A549 (cell line): ENCODE measurements around the gene GPX3. TPM values are rescaled to one million over a fixed set of nuclear protein-coding genes. Genes with fewer than 3 reads are reported as not detected.

Source experiments
- ATAC-seq, 2 experiments: fragments of 200-7000 bp in 1 of 2; fragments of >200 bp in 1 of 2; cut with Nextera tagmentation in 1 of 2; cut with Tn5 transposase in 1 of 2; 3 replicates each; pipeline versions ENCODE4 v1.8.0 to v1.9.1; 2018 to 2020; ENCODE audit warnings: mild to moderate bottlenecking in 1 of 2, moderate library complexity in 1 of 2
- CTCF ChIA-PET: fragments of 300-600 bp; sonication (Branson Sonifier 250); formaldehyde crosslinking; extraction: SDS; loops from one replicate; lab custom pipeline; 2021; ENCODE audit warnings: antibody characterized with exemption, inconsistent platforms; lab: Yijun Ruan, JAX
- POLR2A ChIA-PET: fragments of 350-600 bp; formaldehyde crosslinking; extraction: SDS; loops from one replicate; lab custom pipeline; 2021; ENCODE audit warnings: antibody characterized with exemption, inconsistent platforms; lab: Yijun Ruan, JAX
- DNase-seq, 2 experiments: peaks; one replicate each; pipeline versions ENCODE4 v3.0.0 to v3.0.0-alpha.2; 2011 to 2016; ENCODE audit warnings: low read depth in 1 of 2, low spot score in 1 of 2
- FAIRE-seq: peaks from 2 replicates; lab custom pipeline; 2011; peaks lifted over from hg19 to GRCh38; lab: Jason Lieb, UNC
- H3K27ac ChIP-seq, 2 experiments: fragments of >200 bp; sonication (Bioruptor Twin); formaldehyde crosslinking; 3 replicates each; pipeline ENCODE4 v1.5.1; 2016 to 2017
- H3K4me1 ChIP-seq: fragments of >200 bp; sonication (Bioruptor Twin); formaldehyde crosslinking; 3 replicates; pipeline ENCODE4 v1.6.1; 2016
- H3K4me2 ChIP-seq: fragments of >200 bp; sonication (Bioruptor Twin); formaldehyde crosslinking; 3 replicates; pipeline ENCODE4 v1.6.1; 2016
- H3K4me3 ChIP-seq: fragments of >200 bp; sonication (Bioruptor Twin); formaldehyde crosslinking; 3 replicates; pipeline ENCODE4 v1.5.1; 2016
- H3K9me3 ChIP-seq: fragments of >200 bp; sonication (Bioruptor Twin); formaldehyde crosslinking; 3 replicates; pipeline ENCODE4 v1.6.1; 2016
- BHLHE40 ChIP-seq: IDR thresholded peaks from 2 replicates; pipeline ENCODE4 v1.6.1; 2012; ENCODE audit warnings: low read depth, low read length, inconsistent platforms
- CBX8 ChIP-seq: fragments of 200-600 bp; sonication (generic); IDR thresholded peaks from 2 replicates; pipeline ENCODE4 v1.6.1; 2016
- CEBPB ChIP-seq, 2 experiments: fragments of >200 bp in 1 of 2; sonication (Bioruptor Twin) in 1 of 2; formaldehyde crosslinking in 1 of 2; IDR thresholded peaks; 2 replicates each; pipeline ENCODE4 v1.6.1; 2012 to 2016
- CHD2 ChIP-seq: fragments of 150-350 bp; IDR thresholded peaks from 2 replicates; pipeline ENCODE4 v1.6.1; 2014; ENCODE audit warnings: low read length; ENCODE audit not compliant: partially characterized antibody
- CTCF ChIP-seq: fragments of >200 bp; sonication (Bioruptor Twin); formaldehyde crosslinking; IDR thresholded peaks from 3 replicates; pipeline ENCODE4 v1.5.1; 2016
- EHMT2 ChIP-seq: fragments of 200-600 bp; sonication (generic); IDR thresholded peaks from 2 replicates; pipeline ENCODE4 v1.6.1; 2016; ENCODE audit warnings: antibody characterized with exemption, low read depth, mild to moderate bottlenecking, moderate library complexity
- EP300 ChIP-seq, 2 experiments: fragments of >200 bp; sonication (Bioruptor Twin); formaldehyde crosslinking; IDR thresholded peaks; 2 replicates in 1 of 2; 3 replicates in 1 of 2; pipeline ENCODE4 v1.6.1; 2016 to 2017
- ESRRA ChIP-seq: fragments of 150-350 bp; IDR thresholded peaks from 2 replicates; pipeline ENCODE4 v1.6.1; 2014; ENCODE audit warnings: mild to moderate bottlenecking, low read length, borderline replicate concordance
- FOXS1 ChIP-seq: fragments of 250-450 bp; sonication (Bioruptor Pico); IDR thresholded peaks from 2 replicates; pipeline ENCODE4 v1.5.0; 2020; ENCODE audit warnings: mild to moderate bottlenecking, moderate library complexity
- HDAC2 ChIP-seq: fragments of 200-600 bp; sonication (generic); IDR thresholded peaks from 2 replicates; pipeline ENCODE4 v1.6.1; 2016
- HOXA7 ChIP-seq: fragments of 250-450 bp; sonication (Bioruptor Pico); IDR thresholded peaks from 2 replicates; pipeline ENCODE4 v1.5.0; 2020; ENCODE audit warnings: mild to moderate bottlenecking, moderate library complexity
- HOXB13 ChIP-seq: fragments of 250-450 bp; sonication (Bioruptor Pico); IDR thresholded peaks from 2 replicates; pipeline ENCODE4 v1.5.0; 2020; ENCODE audit warnings: low read depth, mild to moderate bottlenecking, moderate library complexity
- HOXB5 ChIP-seq: fragments of 250-450 bp; sonication (Bioruptor Pico); IDR thresholded peaks from 2 replicates; pipeline ENCODE4 v1.5.0; 2020; ENCODE audit warnings: mild to moderate bottlenecking, moderate library complexity
- JUNB ChIP-seq: fragments of >200 bp; sonication (Bioruptor Twin); formaldehyde crosslinking; IDR thresholded peaks from 2 replicates; pipeline ENCODE4 v1.6.1; 2016
- KDM5A ChIP-seq: fragments of 200-600 bp; sonication (generic); IDR thresholded peaks from 2 replicates; pipeline ENCODE4 v1.6.1; 2016; ENCODE audit warnings: antibody characterized with exemption, mild to moderate bottlenecking
- MAFK ChIP-seq: fragments of 450-650 bp; IDR thresholded peaks from 2 replicates; pipeline ENCODE4 v1.6.1; 2014; ENCODE audit not compliant: partially characterized antibody
- MYC ChIP-seq: IDR thresholded peaks from 2 replicates; pipeline ENCODE4 v1.6.1; 2012; ENCODE audit warnings: mild to moderate bottlenecking, inconsistent platforms, low read length, improper control_type of control experiment, borderline replicate concordance
- RAD21 ChIP-seq, 2 experiments: fragments of >200 bp in 1 of 2; sonication (Bioruptor Twin) in 1 of 2; formaldehyde crosslinking in 1 of 2; IDR thresholded peaks in 1 of 2; conservative IDR thresholded peaks in 1 of 2; 2 replicates in 1 of 2; 3 replicates in 1 of 2; pipeline ENCODE4 v1.6.1; 2012 to 2018; ENCODE audit warnings: inconsistent platforms in 1 of 2
- RARB ChIP-seq: fragments of 250-450 bp; sonication (Bioruptor Pico); IDR thresholded peaks from 2 replicates; pipeline ENCODE4 v1.8.0; 2021; ENCODE audit warnings: mild to moderate bottlenecking, moderate library complexity
- RCOR1 ChIP-seq: fragments of 150-350 bp; IDR thresholded peaks from 2 replicates; pipeline ENCODE4 v1.6.1; 2014; ENCODE audit warnings: antibody characterized with exemption, low read length, low read depth
- RNF2 ChIP-seq: fragments of 200-600 bp; sonication (generic); IDR thresholded peaks from 2 replicates; pipeline ENCODE4 v1.6.1; 2016; ENCODE audit warnings: low read depth, mild to moderate bottlenecking, antibody characterized with exemption, moderate library complexity, borderline replicate concordance
- SMC3 ChIP-seq: fragments of >200 bp; sonication (Bioruptor Twin); formaldehyde crosslinking; IDR thresholded peaks from 3 replicates; pipeline ENCODE4 v1.6.1; 2018; ENCODE audit warnings: inconsistent platforms
- SREBF2 ChIP-seq: fragments of 450-650 bp; IDR thresholded peaks from 2 replicates; pipeline ENCODE4 v1.6.1; 2014; ENCODE audit warnings: mild to moderate bottlenecking, moderate library complexity
- TP53 ChIP-seq: fragments of 250-450 bp; sonication (Bioruptor Pico); IDR thresholded peaks from 2 replicates; pipeline ENCODE4 v1.5.0; 2021; ENCODE audit warnings: mild to moderate bottlenecking, moderate library complexity
- ZC3H11A ChIP-seq: fragments of 450-650 bp; IDR thresholded peaks from 2 replicates; pipeline ENCODE4 v1.6.1; 2014; ENCODE audit warnings: antibody characterized with exemption, mild to moderate bottlenecking
- WGBS: methylation state at CpG from one replicate; pipeline ENCODE4 v1.1.6; 2017; ENCODE audit errors: missing lambda C conversion rate; 5-methylcytosine and 5-hydroxymethylcytosine counted together
- polyA plus RNA-seq, 4 experiments: library from polyadenylated mRNA; depleted of rRNA in 3 of 4; stranded (reverse); fragments of >200 nt; fragmentation: RNase III in 1 of 4; extraction: RNeasy Plus Mini Kit Qiagen cat#74134 plus additional on column Dnase treatment in 1 of 4; gene quantifications; 2 replicates in 3 of 4; 3 replicates in 1 of 4; pipeline ENCODE4 v1.2.3, GENCODE V29; 2011 to 2017
- TF ChIP-seq, protein P1 (sequence below): fragments of >200 bp; sonication (Bioruptor Twin); formaldehyde crosslinking; IDR thresholded peaks from 2 replicates; pipeline ENCODE4 v1.6.1; 2016
- TF ChIP-seq, protein P2 (sequence below): fragments of 250-450 bp; sonication (Bioruptor Pico); IDR thresholded peaks from 2 replicates; pipeline ENCODE4 v1.5.0; 2021; ENCODE audit warnings: mild to moderate bottlenecking, moderate library complexity, borderline replicate concordance

The GPX3 gene
- polyA plus RNA-seq, 2 of the 4 experiments (the other 2 are of a cell fraction) = 16.2 to 26.4 TPM

- FAIRE-seq = no peak
Measured at GRCh38 chr5:151024440-151025249, 4.3 kb downstream of the GPX3 start.

DNA sequence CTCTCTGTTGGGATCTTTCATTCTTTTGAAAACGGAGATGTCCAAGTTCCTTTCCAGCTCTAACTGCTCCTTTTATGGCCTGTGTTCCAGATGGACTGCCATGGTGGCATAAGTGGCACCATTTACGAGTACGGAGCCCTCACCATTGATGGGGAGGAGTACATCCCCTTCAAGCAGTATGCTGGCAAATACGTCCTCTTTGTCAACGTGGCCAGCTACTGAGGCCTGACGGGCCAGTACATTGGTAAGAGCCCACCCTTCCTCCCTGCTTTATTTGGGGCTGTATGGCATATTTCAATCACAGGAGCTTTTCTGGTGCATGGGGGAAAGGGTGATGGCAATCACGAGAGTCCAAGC lies 4.8 kb downstream of the GPX3 start:
- H3K4me2 ChIP-seq = no peak overlapping the region
- WGBS = 94% methylated on average over 7 of the region's 7 CpGs

More at GRCh38 chr5:151024440-151025249, 4.3 kb downstream of the GPX3 start:
- ATAC-seq = no peak
- Histone ChIP-seq H3K9me3 (no peaks in the 10 kb centered on the region), H3K4me3 (no peak overlapping the region), H3K4me1 (no peaks in the 10 kb centered on the region), H3K4me2 (no peak overlapping the region), H3K27ac (no peak overlapping the region)
- 92% methylated on average over 6 of the region's 7 CpGs for WGBS
- POLR2A ChIA-PET = no interaction called here
- no peak for DNase-seq
- TF ChIP-seq SMC3 (no peak), MYC (no peak), ESRRA (no peak), CTCF (no peak), FOXS1 (no peak), HOXB13 (no peak), HDAC2 (no peak), ZC3H11A (no peak), EP300 (IDR thresholded peaks at IDR 0.05) (no peak), TP53 (CRISPR knock-in tag) (no peak), RNF2 (no peak), EHMT2 (no peak), SREBF2 (no peak), CHD2 (no peak), JUNB (no peak), BHLHE40 (no peak), RARB (CRISPR knock-in tag) (no peak)
- TF ChIP-seq, protein P1, sequence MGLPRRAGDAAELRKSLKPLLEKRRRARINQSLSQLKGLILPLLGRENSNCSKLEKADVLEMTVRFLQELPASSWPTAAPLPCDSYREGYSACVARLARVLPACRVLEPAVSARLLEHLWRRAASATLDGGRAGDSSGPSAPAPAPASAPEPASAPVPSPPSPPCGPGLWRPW = no peak
- TF ChIP-seq, protein P2, sequence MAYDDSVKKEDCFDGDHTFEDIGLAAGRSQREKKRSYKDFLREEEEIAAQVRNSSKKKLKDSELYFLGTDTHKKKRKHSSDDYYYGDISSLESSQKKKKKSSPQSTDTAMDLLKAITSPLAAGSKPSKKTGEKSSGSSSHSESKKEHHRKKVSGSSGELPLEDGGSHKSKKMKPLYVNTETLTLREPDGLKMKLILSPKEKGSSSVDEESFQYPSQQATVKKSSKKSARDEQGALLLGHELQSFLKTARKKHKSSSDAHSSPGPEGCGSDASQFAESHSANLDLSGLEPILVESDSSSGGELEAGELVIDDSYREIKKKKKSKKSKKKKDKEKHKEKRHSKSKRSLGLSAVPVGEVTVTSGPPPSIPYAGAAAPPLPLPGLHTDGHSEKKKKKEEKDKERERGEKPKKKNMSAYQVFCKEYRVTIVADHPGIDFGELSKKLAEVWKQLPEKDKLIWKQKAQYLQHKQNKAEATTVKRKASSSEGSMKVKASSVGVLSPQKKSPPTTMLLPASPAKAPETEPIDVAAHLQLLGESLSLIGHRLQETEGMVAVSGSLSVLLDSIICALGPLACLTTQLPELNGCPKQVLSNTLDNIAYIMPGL (CRISPR knock-in tag) = no peak
- CTCF ChIA-PET = interaction anchor here (0.8 to 1.6 kb wide), 3 partner anchors 19 to 23 kb away, joined by 3 to 6 read pairs (median 4); no protein-coding TSS in a partner anchor

DNA sequence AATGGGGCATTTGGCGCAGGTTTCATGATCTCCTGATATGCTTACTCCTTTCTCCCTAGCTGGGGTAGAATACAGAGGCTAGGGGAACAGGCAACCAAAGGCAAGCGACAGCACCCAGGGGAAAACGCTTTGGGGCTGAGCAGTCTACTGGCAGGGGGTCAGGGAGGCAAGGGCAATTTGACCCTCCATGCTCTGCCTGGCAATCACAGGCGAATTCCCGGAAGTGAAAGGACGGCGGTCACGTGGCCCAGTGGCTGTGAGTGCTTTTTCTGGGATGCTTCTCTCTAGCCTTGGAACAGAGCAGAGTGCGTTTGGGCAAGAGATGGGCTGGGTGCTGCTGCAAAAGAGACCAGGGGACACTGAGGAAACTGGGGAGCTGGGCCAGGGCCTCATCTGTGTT lies 5.7 kb downstream of the GPX3 start:
- no peak for FAIRE-seq
- CTCF ChIA-PET = interaction anchor here (0.8 to 1.6 kb wide), 5 partner anchors 21 to 139 kb away, joined by 3 to 8 read pairs (median 4); no protein-coding TSS in a partner anchor

More for the DNA sequence above, 4.8 kb downstream of the GPX3 start:
- no peak overlapping the region for H3K4me3 ChIP-seq
- TF ChIP-seq CBX8 = no peak
- TF ChIP-seq CEBPB (IDR thresholded peaks at IDR 0.05) = no peak
- no peak for TF ChIP-seq RCOR1
- no peak for TF ChIP-seq EP300 (IDR thresholded peaks at IDR 0.05)
- TF ChIP-seq, all 56 proteins: peak for 0
- no peak for DNase-seq
- no peak overlapping the region for H3K27ac ChIP-seq
- H3K9me3 ChIP-seq = no peaks in the 10 kb centered on the region
- FAIRE-seq = no peak
- ChIA-PET CTCF (interaction anchor here (0.8 to 1.6 kb wide), 6 partner anchors 20 to 139 kb away, joined by 3 to 8 read pairs (median 4); no protein-coding TSS in a partner anchor), POLR2A (no interaction called here)
- ATAC-seq = no peak
- H3K4me1 ChIP-seq = no peaks in the 10 kb centered on the region

More for the DNA sequence above, 5.7 kb downstream of the GPX3 start:
- H3K4me2 ChIP-seq = no peak overlapping the region
- no peaks in the 10 kb centered on the region for H3K9me3 ChIP-seq
- 90% methylated on average over 9 of the region's 9 CpGs for WGBS
- POLR2A ChIA-PET = no interaction called here
- no peak for TF ChIP-seq CHD2
- no peak for TF ChIP-seq CBX8
- TF ChIP-seq HOXB5 (CRISPR knock-in tag) = no peak
- no peak for TF ChIP-seq RAD21 (conservative IDR thresholded peaks at IDR 0.05 in 1 of 2, IDR thresholded peaks at IDR 0.05 in 1 of 2)
- TF ChIP-seq MAFK = no peak
- TF ChIP-seq SREBF2 = no peak
- no peak for TF ChIP-seq KDM5A
- no peak for TF ChIP-seq BHLHE40
- no peak for TF ChIP-seq HOXA7 (CRISPR knock-in tag)
- no peak overlapping the region for H3K4me3 ChIP-seq
- H3K27ac ChIP-seq = no peak overlapping the region
- no peaks in the 10 kb centered on the region for H3K4me1 ChIP-seq
- ATAC-seq (no peak), DNase-seq (no peak)
